OCI-LY1 (cell line): Measurements from ENCODE around the gene CD86.
A peak's percentile ranks its signal among the peaks of the same experiment; 100 is the strongest.

Experiments
- H2AFZ ChIP-seq: fragments of 200-600 bp; sonication (generic), shearing (Covaris generic); 2 replicates; pipeline ENCODE4 v1.6.0; 2014; ENCODE audit warnings: antibody characterized with exemption, mild to moderate bottlenecking, low read length
- H3F3A ChIP-seq: fragments of 200-600 bp; sonication (generic), shearing (Covaris generic); 2 replicates; pipeline ENCODE4 v1.6.0; 2014; ENCODE audit warnings: mild to moderate bottlenecking, antibody characterized with exemption, low read length, moderate library complexity; ENCODE audit not compliant: insufficient read depth
- H3K27ac ChIP-seq: fragments of 200-600 bp; sonication (generic); 2 replicates; pipeline ENCODE4 v1.5.1; 2014; ENCODE audit warnings: low read length, mixed run types, mild to moderate bottlenecking, low read depth; ENCODE audit not compliant: poor library complexity, severe bottlenecking
- H3K27me3 ChIP-seq: fragments of 200-600 bp; sonication (generic); 2 replicates; pipeline ENCODE4 v1.6.0; 2014; ENCODE audit warnings: antibody characterized with exemption, mild to moderate bottlenecking, low read length, moderate library complexity; ENCODE audit not compliant: insufficient read depth
- H3K36me3 ChIP-seq: fragments of 200-600 bp; sonication (generic); 2 replicates; pipeline ENCODE4 v1.6.1; 2014; ENCODE audit warnings: mild to moderate bottlenecking, antibody characterized with exemption, low read length, moderate library complexity, mixed read lengths; ENCODE audit not compliant: insufficient read depth
- H3K4me1 ChIP-seq: fragments of 200-600 bp; sonication (generic); 2 replicates; pipeline ENCODE4 v1.5.1; 2014; ENCODE audit warnings: mild to moderate bottlenecking, low read length, moderate library complexity; ENCODE audit not compliant: insufficient read depth, severe bottlenecking
- H3K4me2 ChIP-seq: fragments of 200-600 bp; sonication (generic), shearing (Covaris generic); 2 replicates; pipeline ENCODE4 v1.6.1; 2014; ENCODE audit warnings: low read length
- H3K4me3 ChIP-seq: fragments of 200-600 bp; sonication (generic); 2 replicates; pipeline ENCODE4 v1.5.1; 2014; ENCODE audit warnings: low read length, low read depth, mild to moderate bottlenecking, mixed read lengths; ENCODE audit not compliant: poor library complexity, severe bottlenecking
- H3K79me2 ChIP-seq: fragments of 200-600 bp; shearing (Covaris generic); 2 replicates; pipeline ENCODE4 v1.6.1; 2016; ENCODE audit warnings: mixed run types, low read length, mixed read lengths; ENCODE audit not compliant: insufficient read depth
- H3K9ac ChIP-seq: fragments of 200-600 bp; sonication (generic), shearing (Covaris generic); 2 replicates; pipeline ENCODE4 v1.6.1; 2014; ENCODE audit warnings: mild to moderate bottlenecking, low read length, mixed read lengths
- H3K9me2 ChIP-seq: fragments of 200-600 bp; sonication (generic), shearing (Covaris generic); 2 replicates; pipeline ENCODE4 v1.6.1; 2014; ENCODE audit warnings: low read depth, mild to moderate bottlenecking, low read length, mixed read lengths
- H3K9me3 ChIP-seq: fragments of 200-600 bp; shearing (Covaris generic); 2 replicates; pipeline ENCODE4 v1.6.1; 2014; ENCODE audit warnings: low read length, mixed read lengths
- H4K20me1 ChIP-seq: fragments of 200-600 bp; sonication (generic), shearing (Covaris generic); 2 replicates; pipeline ENCODE4 v1.6.0; 2016; ENCODE audit warnings: mild to moderate bottlenecking, low read length; ENCODE audit not compliant: insufficient read depth
- CTCF ChIP-seq: fragments of 200-600 bp; sonication (generic), shearing (Covaris generic); IDR thresholded peaks from 2 replicates; pipeline ENCODE4 v1.5.1; 2017; ENCODE audit warnings: mild to moderate bottlenecking, antibody characterized with exemption, low read length, moderate library complexity, mixed read lengths
- EZH2 ChIP-seq: fragments of 200-600 bp; sonication (generic), shearing (Covaris generic); IDR thresholded peaks from 2 replicates; pipeline ENCODE4 v1.8.0; 2017; ENCODE audit warnings: borderline replicate concordance, mixed run types, mild to moderate bottlenecking, antibody characterized with exemption, low read length, moderate library complexity, mixed read lengths

CD86 gene

GRCh38 chr3:122021037-122021436, 34.1 kb upstream of the CD86 start:
- TF ChIP-seq CTCF = no peak
- TF ChIP-seq EZH2 = no peak

GRCh38 chr3:122021811-122022401, 33.3 kb upstream of the CD86 start, which contains the start of gene ILDR1:
TSS of gene ILDR1 (minus strand) at chr3:122022247. CDS start at chr3:122022077, 170 bp downstream.
- H3K4me3 ChIP-seq = peak within 1 kb of the TSS; percentile 65
- no peaks in the 10 kb centered on the region for H3K27me3 ChIP-seq
- H3K9ac ChIP-seq = peak within 1 kb of the TSS; percentile 58
- H3K4me2 ChIP-seq = peak within 1 kb of the TSS; percentile 70
- H3F3A ChIP-seq = no peaks in the 10 kb centered on the region
- no peaks in the 10 kb centered on the region for H3K9me3 ChIP-seq
- no peaks in the 10 kb centered on the region for H3K79me2 ChIP-seq
- H4K20me1 ChIP-seq = no peaks in the 10 kb centered on the region
- no peaks in the 10 kb centered on the region for H3K9me2 ChIP-seq
- peaks cover 71% of the 10 kb centered on the region for H3K4me1 ChIP-seq
- TF ChIP-seq CTCF (no peak), EZH2 (no peak)
- no peaks in the 10 kb centered on the region for H3K36me3 ChIP-seq
- H2AFZ ChIP-seq = no peak within 1 kb of the TSS; the same call in 1 of the 2 replicates
- peak within 1 kb of the TSS; percentile 85 for H3K27ac ChIP-seq

More at GRCh38 chr3:122021037-122021436, 34.1 kb upstream of the CD86 start:
- H4K20me1 ChIP-seq = no peaks in the 10 kb centered on the region
- H3K9me2 ChIP-seq = no peaks in the 10 kb centered on the region
- no peaks in the 10 kb centered on the region for H3K79me2 ChIP-seq
- no peak overlapping the region for H2AFZ ChIP-seq
- no peaks in the 10 kb centered on the region for H3K36me3 ChIP-seq
- H3F3A ChIP-seq = no peaks in the 10 kb centered on the region
- H3K4me3 ChIP-seq = peak overlapping the region; percentile 65
- H3K4me1 ChIP-seq = peaks cover 66% of the 10 kb centered on the region
- no peaks in the 10 kb centered on the region for H3K9me3 ChIP-seq
- peak overlapping the region; percentile 58; the same call in 1 of the 2 replicates for H3K9ac ChIP-seq
- peak overlapping the region; percentile 77 for H3K27ac ChIP-seq
- H3K27me3 ChIP-seq = no peaks in the 10 kb centered on the region
- H3K4me2 ChIP-seq = peak overlapping the region; percentile 67

GRCh38 chr3:122023335-122023910, 31.7 kb upstream of the CD86 start:
- Histone ChIP-seq H3K27ac (peak overlapping the region; percentile 85), H3K9me2 (no peaks in the 10 kb centered on the region), H3F3A (no peaks in the 10 kb centered on the region), H3K9me3 (no peaks in the 10 kb centered on the region), H3K27me3 (no peaks in the 10 kb centered on the region), H3K4me2 (peak overlapping the region; percentile 70), H3K36me3 (no peaks in the 10 kb centered on the region), H3K4me3 (peak overlapping the region; percentile 40), H2AFZ (peak overlapping the region; percentile 60; the same call in 1 of the 2 replicates), H3K4me1 (peaks cover 71% of the 10 kb centered on the region), H4K20me1 (no peaks in the 10 kb centered on the region), H3K9ac (peak overlapping the region; percentile 48), H3K79me2 (no peaks in the 10 kb centered on the region)
- TF ChIP-seq EZH2 = no peak
- peak; percentile 42 for TF ChIP-seq CTCF
